GM13977 (cell line): ENCODE results near the gene CEP104.

Experiments
- DNase-seq: peaks from one replicate; pipeline ENCODE4 v3.0.0; 2012; ENCODE audit warnings: low spot score
- CTCF ChIP-seq: IDR thresholded peaks from 2 replicates; pipeline ENCODE4 v1.5.1; 2012; ENCODE audit warnings: mild to moderate bottlenecking, control low read depth; ENCODE audit not compliant: insufficient read depth; ENCODE audit errors: extremely low read depth, missing control alignments
- in situ Hi-C: fragments of 300-500 bp; cut with MboI; formaldehyde crosslinking; loops from one replicate; pipeline ENCODE4 v1.12.0; 2022; ENCODE audit warnings: low sequenced_read_pairs, low pct_unique_long_range_greater_than_20kb, mixed read lengths, inconsistent platforms; ENCODE audit not compliant: unreplicated experiment

Gene CEP104

GRCh38 chr1:3788756-3789420, 68.1 kb downstream of the CEP104 start:
- no peak for DNase-seq
- in situ Hi-C loops = no loop called here
- TF ChIP-seq CTCF = no peak

GRCh38 chr1:3787745-3788605, 69.0 kb downstream of the CEP104 start:
- no peak for DNase-seq
- no peak for TF ChIP-seq CTCF
- in situ Hi-C loops = no loop called here

- no peak for TF ChIP-seq CTCF
- in situ Hi-C loops = no loop called here
- no peak for DNase-seq
Observed at GRCh38 chr1:3787349-3787715, 69.7 kb downstream of the CEP104 start.

GRCh38 chr1:3786468-3787348, 70.3 kb downstream of the CEP104 start:
- no peak for TF ChIP-seq CTCF

GRCh38 chr1:3785456-3786157, 71.4 kb downstream of the CEP104 start:
- no peak for DNase-seq
- in situ Hi-C loops = no loop called here
- peak; percentile 23 for TF ChIP-seq CTCF

More at GRCh38 chr1:3786468-3787348, 70.3 kb downstream of the CEP104 start:
- no peak for DNase-seq
- in situ Hi-C loops = no loop called here

GRCh38 chr1:3785045-3785444, 72.0 kb downstream of the CEP104 start:
- no peak for TF ChIP-seq CTCF
- peak; percentile 11 for DNase-seq
- in situ Hi-C loops = no loop called here
